GM21381 (cell line): Measurements from ENCODE around the gene VEZF1.

Source experiments
- ATAC-seq: cut with Tn5 transposase; IDR thresholded peaks from one replicate; pipeline ENCODE4 v1.9.1; 2021; ENCODE audit warnings: mild to moderate bottlenecking, moderate library complexity; ENCODE audit not compliant: unreplicated experiment

VEZF1 gene

DNA sequence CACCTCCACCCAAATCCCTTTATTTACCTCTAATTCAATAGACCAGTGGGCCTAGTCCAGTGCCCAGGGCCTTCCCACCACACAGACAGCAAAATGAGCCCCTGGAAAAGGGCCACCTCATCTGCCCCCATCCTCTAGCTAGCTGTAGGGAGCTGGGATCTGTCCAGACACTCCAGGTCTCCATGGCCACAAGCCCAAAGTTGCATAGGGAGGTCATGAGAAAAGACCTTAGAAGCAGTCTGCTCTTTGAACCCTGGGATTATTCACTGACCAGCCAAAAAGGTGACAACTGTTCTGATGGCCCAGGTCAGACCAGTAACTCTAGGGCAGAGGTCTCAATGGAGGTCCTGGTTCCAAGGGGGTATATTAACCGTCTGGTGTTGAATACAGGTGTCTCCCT, 34.8 kb downstream of the VEZF1 start:
- ATAC-seq, result no peak

DNA sequence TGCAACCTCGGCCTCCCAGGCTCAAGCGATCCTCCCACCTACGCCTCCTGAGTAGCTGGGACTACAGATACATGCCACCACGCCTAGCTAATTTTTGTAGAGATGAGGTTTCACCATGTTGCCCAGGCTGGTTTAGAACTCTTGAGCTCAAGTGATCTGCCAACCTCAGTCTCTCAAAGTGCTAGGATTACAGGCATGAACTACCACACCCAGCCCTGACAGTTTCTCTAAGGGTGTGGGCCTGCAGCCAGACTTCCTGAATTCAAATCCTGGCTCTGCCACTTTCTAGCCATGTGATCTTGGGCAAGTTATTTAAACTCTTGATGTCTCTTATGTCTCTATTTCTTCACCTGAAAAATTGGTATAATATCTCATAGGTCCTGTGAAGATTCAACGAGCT, 38.4 kb downstream of the VEZF1 start:
- ATAC-seq, result no peak

DNA sequence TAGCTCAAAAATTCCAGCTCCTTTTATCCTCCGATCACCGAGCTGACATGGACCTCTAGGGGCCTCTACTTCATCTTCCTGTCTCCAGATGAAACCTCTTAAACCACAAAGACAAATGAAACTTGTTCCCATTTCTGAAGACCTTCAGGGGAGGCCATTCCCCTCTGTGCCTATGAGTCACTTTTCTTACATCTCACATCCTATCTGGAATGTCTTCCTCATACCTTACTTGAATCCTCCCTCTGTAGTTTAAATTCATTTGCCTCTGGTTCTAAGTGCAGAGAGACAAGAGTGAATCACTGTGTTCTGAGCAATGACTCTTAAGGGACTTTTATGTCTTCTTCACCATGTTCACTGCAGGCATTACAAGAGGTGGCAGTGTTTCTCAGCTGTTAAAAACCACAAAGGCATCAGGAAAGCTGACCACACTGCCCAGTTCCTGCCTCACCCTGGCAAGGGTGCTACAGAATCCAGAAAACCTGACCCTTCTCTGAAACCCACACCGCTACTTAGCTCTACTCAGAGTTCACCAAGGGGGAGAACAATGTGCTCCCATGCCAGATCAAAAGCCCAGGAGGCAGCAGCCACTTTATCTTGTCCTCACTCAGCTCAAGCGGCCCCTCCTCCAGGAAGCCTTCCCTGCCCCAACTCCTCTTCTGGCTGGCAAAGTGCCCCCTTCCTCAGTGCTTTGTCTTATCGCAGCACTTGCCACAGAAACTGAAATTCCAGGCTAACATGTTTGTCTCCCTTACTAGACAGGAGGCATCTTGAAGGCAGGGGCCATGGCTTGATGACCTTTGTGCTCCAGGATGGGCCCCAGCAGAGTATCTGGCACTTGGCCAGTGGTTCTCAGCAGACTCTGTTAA, 39.3 kb downstream of the VEZF1 start:
- ATAC-seq, result no peak

DNA sequence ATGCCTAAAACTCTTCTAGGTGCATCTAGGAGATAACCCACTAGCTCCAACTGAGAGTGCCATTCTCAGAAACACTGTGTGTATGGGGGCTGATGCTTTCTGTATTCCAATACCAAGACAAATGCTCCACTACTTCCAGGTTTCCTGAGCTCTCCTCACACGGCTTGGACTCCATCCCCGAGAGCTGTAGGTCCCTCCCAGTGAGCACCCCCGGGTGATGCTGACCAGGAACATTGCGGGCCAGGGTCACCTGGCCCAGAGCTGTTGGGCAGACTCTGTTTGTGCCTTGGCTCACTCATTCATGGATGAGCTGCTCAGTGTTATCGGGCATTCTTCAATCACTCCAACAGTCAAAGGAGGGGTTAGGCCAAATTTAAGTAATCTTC, 39.9 kb downstream of the VEZF1 start:
- ATAC-seq, result no peak

DNA sequence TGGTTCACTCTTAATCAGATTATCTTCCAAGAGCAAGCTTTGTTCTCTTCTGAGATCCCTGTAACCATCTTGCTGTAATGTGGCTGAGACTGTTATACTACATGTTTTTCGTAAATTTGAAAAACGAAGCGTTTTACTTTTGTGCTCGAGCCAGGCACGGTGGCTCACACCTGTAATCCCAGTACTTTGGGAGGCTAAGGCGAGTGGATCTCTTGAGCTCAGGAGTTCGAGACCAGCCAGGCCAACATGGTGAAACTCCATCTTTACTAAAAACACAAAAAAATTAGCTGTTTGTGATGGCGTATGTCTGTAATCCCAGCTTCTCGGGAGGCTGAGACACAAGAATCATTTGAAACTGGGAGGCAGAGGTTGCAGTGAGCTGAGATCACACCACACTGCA, 40.7 kb downstream of the VEZF1 start:
- no peak for ATAC-seq

DNA sequence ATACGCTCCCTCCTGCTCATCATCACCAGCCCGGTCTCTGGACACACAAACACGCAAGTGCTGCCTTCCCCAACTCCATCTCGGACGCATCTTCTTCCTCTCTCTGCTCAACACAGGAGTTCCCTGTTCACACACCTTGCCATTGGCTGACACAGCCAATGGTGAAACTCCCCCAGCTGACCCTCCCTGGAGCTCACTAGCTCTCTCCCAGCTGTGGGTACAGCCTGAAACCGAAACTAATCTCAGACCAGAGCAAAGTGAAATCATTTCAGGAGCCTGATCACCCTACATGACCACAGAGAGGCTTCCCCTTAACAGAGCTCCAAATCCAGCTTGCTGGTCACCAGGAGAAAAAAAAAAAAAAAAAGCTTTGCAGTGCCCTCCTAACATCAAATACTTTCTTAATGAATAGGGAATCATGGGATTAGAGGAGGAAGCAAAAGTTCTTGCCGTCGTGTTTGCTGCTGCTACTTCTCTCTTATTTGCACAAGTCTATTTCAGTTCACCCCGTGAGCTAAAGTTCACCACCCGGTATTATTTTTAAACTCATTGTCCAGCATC, 41.2 kb downstream of the VEZF1 start:
- peak; percentile 81 for ATAC-seq

DNA sequence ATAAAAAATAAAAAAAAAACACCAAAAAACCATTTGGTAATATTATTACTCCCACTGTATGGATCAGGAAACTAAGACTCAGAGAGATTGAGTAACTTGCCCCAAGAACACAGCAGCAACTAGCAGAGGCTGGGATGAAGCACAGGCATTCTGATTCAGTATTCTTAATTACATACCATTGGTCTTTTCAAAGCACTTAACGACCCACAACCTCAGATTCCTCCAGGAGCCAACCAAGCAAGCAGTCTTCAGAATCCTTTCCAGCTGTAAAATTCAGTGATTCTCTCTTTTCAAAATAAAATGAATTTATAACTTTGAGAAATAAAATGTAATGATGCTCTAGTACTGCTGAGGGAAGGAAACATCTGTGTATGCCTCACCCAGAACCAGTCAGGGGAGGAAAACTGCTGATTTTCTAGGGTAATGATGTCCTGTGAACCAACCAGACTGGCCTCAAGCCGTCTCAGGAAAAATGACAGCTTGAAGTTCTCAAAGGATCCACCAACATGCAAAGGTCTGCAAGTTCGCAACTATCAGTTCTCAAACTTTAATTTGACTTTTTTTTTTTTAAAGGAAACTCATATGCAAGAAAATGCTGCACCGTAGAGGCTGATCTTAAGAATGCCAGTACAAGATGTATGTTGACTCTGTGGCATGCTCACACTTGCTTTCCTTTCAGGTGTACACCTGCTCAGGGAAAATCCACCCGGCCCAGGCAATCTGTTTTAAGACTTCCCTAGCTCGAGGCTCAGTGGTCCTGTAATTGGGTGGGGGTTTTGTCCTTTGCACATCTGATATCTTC, 41.9 kb downstream of the VEZF1 start:
- peak; percentile 13 for ATAC-seq

DNA sequence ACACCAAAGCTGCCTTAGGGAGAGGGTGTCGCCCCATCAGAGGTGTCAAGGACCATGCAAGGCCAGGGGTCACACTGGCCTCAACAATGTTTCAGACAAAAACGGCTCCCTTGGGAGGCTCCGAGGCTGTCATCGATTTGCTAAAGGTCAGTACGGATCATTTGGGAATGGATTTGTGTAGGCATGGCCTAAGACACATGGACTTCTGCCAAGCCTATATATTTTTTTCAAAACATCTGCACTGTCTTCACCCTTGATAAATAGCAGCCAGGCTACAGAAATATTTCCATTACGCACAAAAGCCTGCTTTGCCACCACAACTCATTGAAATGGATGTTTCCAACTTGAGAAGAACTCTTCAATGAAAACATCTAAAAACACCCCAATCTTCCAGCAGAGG, 43.1 kb downstream of the VEZF1 start:
- no peak for ATAC-seq

DNA sequence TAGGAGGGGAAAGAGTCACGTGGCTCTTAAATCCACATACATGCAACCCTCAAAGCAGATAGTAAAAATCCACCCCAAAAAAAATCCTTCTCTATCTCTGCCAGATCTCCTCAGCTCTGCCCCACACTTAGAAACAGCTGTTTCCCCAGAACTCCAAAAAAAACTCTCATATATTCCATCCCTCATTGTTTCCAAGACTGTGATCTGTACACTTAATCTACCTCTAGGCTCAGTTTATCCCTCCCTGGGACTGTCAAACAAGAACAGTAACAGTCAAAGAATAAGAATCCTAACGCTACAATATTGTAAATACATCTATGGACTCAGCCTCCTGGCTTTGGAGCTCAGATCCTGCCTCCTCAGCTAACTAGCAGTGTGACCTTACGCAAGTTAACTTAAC, 44.4 kb downstream of the VEZF1 start:
- no peak for ATAC-seq

DNA sequence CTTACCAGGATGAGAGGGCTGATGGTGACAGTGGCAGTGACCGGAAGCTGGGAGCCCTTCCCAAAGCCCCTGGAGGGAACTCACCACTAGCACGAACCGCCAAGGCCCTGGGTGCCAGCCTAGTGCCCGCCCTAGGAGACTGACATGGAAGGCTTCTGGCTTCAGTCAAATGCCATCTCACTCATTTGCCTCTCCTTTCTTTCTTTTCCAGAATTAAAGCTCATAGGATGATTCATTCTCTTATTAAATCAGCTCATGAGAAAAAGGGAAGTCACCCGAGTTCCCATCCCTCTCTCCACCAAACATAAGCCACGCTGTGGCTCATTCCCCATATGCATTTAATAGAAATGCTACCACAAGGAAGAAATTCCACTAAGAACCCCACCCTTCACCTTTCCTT, 44.9 kb downstream of the VEZF1 start:
- no peak for ATAC-seq

DNA sequence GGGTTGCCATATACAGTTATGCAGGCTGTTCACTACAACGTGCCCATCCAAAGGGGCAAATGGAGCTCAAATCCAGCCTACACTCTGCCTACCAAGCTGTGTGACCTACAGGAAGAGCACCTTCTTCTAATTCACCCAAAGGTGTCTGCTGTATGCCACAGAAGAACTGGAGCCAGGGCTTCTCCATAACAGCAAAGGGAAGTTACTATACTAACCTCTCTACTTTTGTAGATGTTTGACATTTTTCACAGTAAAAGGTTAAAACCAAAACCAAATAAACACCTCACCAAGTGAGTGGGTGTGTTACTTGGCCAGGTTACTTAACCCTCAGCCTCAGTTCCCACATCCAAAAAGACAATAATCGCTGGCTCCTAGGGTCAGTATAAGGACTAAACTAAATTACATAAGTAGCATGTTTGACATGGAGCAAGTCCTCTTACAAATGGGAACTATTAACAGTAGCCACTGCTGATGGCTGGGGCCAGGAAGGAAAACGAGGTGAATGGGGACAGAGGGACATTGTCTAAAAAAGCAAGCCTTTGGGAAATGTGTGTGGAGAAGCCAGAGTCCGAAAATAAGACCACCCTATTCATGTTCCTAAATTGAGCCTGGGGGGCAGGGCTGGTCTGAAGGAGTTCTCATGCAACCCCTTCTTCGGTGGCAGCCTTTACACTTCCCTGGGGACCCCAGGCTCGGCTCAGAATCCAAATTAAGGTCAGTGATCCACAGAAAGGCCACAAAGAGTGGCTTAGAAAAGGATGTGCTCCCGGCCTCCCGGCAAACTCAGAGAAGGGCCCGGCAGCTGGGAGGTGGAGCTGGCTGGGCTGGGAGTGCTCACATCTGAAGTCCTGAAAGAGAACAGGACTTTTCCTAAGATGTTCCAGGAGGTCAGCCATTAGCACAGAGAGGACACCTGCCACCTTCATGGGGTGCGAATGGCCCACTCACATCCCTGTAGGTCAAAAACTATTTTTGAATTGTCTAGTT, 46.4 kb downstream of the VEZF1 start:
- ATAC-seq, result no peak

DNA sequence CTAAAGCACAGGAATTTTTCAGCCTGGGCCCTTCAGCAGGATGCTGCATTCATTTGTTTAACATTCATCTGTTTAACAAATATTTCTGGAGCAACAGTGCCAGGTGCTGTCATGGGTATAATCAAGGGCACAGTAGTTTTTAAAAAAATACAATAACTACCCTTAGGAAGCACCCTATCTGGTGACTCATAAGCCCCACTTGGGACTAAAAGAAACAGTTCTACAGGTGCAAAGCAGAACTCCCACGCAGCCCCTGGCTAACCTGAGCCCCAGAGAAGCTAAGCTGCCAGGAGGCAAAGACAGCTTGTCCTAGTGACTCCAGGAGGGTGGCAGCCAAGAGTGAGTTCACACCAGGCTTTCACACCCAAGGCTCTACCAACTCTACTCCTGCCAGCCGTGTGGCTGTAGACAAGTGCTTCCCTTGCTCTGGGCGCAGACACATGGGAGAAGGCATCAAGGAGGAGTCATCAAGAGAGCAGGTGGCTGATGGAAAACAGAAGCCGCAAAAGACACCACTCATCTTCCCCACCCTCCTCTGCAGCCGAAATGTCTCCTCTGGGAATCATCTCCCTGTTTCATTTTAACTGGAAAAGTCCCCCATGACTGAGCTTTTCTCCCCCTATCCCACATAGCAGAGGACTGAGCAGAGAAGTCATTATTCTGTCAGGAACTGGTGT, 47.3 kb downstream of the VEZF1 start:
- no peak for ATAC-seq

DNA sequence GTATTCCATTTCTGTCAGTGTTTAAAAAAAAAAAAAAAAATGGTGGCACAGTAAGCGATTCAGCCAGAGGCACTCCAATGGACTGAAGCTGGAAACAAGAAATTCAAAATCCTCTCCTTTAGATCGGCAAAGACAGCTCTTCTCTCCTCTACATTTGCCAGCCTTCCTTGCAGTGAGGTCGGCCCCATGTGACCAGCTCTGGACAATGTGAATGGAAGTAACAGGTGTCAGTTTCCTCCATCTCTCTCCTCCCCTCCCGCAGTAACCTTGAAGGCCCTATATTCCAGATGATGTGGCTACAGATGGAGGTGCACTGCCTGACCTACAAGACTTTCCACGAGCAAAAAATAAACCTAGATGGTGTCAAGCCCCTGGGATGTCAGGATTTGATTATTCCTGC, 47.8 kb downstream of the VEZF1 start:
- no peak for ATAC-seq

DNA sequence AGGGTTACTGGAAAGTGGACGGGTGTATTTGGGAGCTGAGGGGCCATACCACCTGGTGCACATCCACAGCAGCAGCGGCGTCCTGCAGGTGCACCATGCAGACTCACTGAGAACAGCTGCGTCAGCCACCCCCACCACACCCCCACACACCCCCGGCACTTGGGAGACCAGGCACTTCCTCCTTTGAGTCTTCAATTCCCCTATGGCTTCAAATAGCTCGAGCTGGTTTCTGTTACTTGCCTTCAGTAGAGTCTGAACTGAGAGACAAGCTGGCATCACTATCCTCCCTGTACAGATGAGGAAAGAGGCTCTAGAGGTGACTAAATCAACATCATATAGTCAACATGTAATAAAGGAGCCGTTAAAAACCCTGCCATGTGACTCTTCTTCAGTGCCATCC, 48.3 kb downstream of the VEZF1 start:
- ATAC-seq, result peak; percentile 62

DNA sequence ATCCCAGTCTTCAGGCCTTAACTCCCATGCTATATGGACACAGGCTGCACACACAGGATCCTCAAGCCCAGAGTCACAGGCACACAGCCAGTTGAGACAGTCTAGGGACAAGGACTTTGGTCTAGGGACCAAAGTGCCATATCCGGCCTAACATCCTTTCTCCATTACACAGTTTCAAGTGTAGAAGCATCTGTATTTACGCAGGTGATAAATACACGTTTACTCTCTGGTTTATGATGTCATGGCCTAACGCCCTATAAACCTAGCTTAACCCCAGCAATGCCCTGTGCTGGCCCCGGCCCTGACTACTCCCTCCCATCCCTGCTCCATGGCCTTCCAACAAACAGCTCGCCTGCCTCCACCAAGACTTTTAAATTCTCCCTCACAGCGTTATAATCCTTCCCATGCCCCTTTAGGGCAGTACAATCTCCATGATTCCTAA, 50.0 kb downstream of the VEZF1 start:
- no peak for ATAC-seq

DNA sequence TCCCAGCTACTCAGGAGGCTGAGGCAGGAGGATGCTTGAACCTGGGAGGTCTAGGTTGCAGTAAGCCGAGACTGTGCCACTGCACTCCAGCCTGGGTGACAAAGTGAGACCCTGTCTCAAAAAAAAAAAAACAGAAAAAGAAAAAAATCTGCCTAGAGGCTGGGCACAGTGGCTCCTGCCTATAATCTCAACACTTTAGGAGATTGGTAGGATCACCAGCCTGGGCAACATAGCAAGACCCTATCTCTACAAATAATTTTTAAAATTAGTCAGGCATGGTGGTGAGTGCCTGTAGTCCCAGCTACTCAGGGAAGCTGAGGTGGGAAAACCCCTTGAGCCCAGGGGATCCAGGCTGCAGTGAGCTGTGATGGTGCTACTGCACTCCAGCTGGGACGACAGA, 50.6 kb downstream of the VEZF1 start:
- ATAC-seq, result no peak

DNA sequence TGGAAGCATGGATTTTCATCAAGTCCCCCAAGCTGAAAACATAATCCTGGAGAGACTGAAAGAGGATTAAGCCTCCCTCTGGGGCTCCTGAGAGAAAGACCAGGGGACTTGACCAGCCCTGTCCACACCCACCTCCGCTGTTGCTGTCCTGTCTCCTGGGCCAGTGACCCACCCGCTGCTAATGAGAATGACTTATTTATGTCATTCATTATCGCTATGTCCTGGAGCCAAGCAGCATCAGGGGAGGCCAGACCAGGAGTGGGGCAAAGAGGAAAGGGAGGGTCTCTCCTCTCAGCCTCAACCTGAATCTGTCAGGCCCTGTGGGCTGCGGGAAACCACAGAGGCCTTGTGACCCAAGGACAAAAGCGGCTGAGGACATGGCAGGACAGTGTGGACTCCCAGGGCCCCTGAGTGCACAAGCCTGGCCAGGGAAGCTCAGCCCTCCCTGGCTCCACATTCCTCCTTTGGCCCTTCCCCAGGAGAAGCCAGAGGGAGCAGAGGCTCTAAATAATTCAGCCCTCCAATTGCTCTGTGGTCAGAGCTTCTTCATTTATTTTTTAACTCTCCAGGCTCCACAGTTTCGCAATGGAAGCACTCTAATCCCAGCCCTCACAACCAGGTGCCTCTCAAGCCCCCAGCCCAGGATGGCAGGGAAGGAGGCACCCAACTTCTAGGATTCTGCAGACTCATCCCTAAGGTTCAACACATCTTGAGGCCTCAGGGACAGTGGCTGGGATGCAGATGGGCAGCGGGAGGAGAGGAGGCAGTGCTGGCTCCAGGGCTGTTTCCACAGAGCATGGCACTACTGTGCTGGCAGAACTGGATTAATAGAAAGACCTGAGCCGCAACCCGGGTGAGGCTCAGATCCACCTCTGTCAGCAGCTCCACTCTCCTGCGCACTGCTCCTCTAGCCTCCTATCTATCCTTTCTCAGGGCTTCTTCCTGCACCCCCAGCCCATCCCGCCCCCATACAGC, 51.9 kb downstream of the VEZF1 start:
- ATAC-seq, result no peak

DNA sequence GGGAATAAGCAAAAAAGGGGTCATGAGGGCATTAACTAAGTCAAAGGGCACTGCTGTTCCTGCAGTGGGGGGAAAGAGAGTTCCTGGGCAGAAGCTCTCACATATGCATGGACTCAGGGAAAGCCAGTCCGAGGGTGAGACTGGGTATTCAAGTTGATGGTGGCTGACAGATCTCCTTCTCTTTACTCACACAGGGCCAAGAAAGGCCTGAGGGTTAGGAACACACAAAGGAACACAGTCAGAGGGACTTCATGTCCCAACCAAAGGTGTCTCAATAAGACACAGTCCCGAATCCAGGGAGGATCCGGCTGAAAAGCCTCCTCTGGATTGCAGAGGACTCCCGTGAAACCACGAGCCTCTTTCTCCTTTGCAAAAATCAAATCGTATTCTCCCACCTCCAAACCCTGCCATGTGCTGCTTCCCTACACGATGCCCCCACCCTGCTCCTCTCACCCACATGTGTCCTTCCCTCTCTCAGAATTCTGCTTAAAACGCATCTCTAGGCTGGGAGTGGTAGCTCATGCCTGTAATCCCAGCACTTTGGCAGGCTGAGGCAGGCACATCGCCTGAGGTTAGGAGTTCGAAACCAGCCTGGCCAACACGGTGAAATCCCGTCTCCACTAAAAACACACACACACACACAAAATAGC, 56.4 kb downstream of the VEZF1 start:
- ATAC-seq, result no peak
